ENCODE data around the gene LGALSL. TPM values are rescaled to one million over a fixed set of nuclear protein-coding genes. Genes with fewer than 3 reads are reported as not detected.

Gene LGALSL
- total and polyA plus RNA-seq, 2 donors (not counting 1 experiment from before 2014, with no cell fraction given): 0.40 to 1.8 TPM

DNA sequence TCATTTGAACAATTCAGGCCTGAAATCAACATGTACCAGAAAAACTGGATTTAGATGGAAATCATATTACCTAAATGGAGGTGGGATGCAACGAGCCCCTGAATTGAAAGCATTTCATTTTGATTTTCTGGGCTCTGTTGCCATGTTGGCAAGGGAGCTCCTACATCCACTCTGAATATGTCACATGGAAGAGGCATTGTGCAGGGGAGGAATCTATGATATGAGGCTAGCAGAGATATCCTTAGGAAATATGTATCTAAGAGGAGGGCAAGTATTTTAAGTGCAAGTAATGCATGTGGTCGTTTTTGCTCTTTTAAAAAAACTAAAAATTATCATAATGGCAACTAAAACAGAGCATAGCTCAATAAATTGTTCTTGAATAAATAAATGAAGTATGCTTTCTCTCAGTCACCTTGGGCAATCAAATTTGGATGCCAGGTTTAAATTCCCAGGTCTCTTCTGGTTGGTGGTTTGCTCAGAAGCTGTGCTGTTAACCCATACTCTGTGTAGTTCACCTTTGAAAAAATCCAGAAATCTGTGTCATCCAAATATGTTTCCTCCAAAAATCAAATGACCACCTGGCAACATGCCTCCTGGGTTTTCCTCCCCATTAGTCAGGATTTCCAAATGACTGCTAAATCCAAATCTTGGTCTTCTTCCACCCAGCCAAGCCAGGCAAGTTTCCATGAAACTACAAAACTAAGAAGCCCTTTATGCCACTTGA lies 6.5 kb upstream of the LGALSL start:
- Histone ChIP-seq H3K27ac (ENCODE audit: low read length in 2 of 2) (no peak overlapping the region), H3K36me3 (replicated peaks in 1 of 2; ENCODE audit: control extremely low read depth in 1 of 2, control insufficient read depth in 1 of 2, extremely low read depth in 1 of 2, insufficient read depth in 2 of 2, low read length in 1 of 2) (no peaks in the 10 kb centered on the region), H4K20me1 (ENCODE audit: control insufficient read depth, insufficient read depth, low read length, poor library complexity, severe bottlenecking) (no peaks in the 10 kb centered on the region), H2AFZ (ENCODE audit: insufficient read depth, low read depth, low read length, poor library complexity, severe bottlenecking) (no peak overlapping the region), H3K9me3 (ENCODE audit: control extremely low read depth in 1 of 3, control insufficient read depth in 2 of 3, insufficient read depth in 1 of 3, low read length in 2 of 3) (peaks cover 0 to 1% (median 0%) of the 10 kb centered on the region in 3 donors), H3K4me2 (replicated peaks; ENCODE audit: low read depth, low read length, poor library complexity, severe bottlenecking) (no peak overlapping the region), H3K27me3 (replicated peaks in 1 of 4; ENCODE audit: control extremely low read depth in 1 of 4, control insufficient read depth in 3 of 4, insufficient read depth in 4 of 4, low read length in 3 of 4) (peaks cover 0 to 4% (median 0%) of the 10 kb centered on the region in 4 experiments), H3K79me2 (ENCODE audit: control insufficient read depth, insufficient read depth, low read length) (no peaks in the 10 kb centered on the region), H3K4me1 (ENCODE audit: control insufficient read depth in 2 of 2, insufficient read depth in 2 of 2, low read length in 2 of 2) (no peaks in the 10 kb centered on the region), H3K4me3 (ENCODE audit: control extremely low read depth in 1 of 5, extremely low read depth in 1 of 5, insufficient read depth in 1 of 5, low read depth in 2 of 5, low read length in 4 of 5) (no peak overlapping the region), H3K9ac (ENCODE audit: low read length) (no peak overlapping the region)
- Mint-ChIP-seq H3K9me3 (ENCODE audit: insufficient read depth) (no peaks in the 10 kb centered on the region), H3K27me3 (peaks cover 13% of the 10 kb centered on the region), H3K27ac (no peak overlapping the region), H3K4me1 (no peaks in the 10 kb centered on the region), H3K4me3 (no peak overlapping the region)
- POLR2A ChIA-PET: no interaction called here
- no peak for TF ChIP-seq EZH2 (IDR thresholded peaks at IDR 0.05; ENCODE audit: borderline replicate concordance, insufficient read depth, low read depth, low read length, poor library complexity, severe bottlenecking)
- TF ChIP-seq, protein P1, sequence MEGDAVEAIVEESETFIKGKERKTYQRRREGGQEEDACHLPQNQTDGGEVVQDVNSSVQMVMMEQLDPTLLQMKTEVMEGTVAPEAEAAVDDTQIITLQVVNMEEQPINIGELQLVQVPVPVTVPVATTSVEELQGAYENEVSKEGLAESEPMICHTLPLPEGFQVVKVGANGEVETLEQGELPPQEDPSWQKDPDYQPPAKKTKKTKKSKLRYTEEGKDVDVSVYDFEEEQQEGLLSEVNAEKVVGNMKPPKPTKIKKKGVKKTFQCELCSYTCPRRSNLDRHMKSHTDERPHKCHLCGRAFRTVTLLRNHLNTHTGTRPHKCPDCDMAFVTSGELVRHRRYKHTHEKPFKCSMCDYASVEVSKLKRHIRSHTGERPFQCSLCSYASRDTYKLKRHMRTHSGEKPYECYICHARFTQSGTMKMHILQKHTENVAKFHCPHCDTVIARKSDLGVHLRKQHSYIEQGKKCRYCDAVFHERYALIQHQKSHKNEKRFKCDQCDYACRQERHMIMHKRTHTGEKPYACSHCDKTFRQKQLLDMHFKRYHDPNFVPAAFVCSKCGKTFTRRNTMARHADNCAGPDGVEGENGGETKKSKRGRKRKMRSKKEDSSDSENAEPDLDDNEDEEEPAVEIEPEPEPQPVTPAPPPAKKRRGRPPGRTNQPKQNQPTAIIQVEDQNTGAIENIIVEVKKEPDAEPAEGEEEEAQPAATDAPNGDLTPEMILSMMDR (IDR thresholded peaks at IDR 0.05): no peak
- CTCF ChIA-PET: interaction anchor here (2.3 kb wide), 1 partner anchor 41 kb away, joined by 7 read pairs; no protein-coding TSS in a partner anchor
- intact Hi-C loops (cut with micrococcal nuclease): no loop called here
- no CpG with 5 or more reads among the region's 2 CpGs for whole genome bisulfite sequencing (ENCODE audit: insufficient coverage)
- DNase-seq (no peak), ATAC-seq (ENCODE audit: low read depth) (no peak)

DNA sequence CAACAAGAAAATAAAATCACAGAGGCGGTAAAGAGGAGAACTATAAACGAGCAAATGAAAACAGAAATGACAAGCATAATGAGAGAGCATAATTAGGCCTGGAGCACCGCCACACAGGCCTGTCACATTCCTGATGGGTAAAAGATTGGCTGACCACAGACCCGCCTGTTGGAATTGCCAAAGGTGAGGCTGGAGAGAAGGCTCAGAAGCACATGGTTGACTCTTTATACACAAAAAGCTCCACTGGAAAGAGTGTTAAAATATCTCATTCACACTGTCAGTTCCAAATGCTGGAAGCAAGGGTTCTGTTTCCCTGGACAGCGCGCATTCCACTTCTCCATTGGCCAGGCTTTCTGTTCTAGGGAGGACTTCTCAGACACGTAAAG lies 5.9 kb upstream of the LGALSL start:
- no peaks in the 10 kb centered on the region for H4K20me1 ChIP-seq (ENCODE audit: control insufficient read depth, insufficient read depth, low read length, poor library complexity, severe bottlenecking)
- DNase-seq (no peak), ATAC-seq (ENCODE audit: low read depth) (no peak)
- TF ChIP-seq EZH2 (IDR thresholded peaks at IDR 0.05; ENCODE audit: borderline replicate concordance, insufficient read depth, low read depth, low read length, poor library complexity, severe bottlenecking): no peak
- TF ChIP-seq, protein P1 (IDR thresholded peaks at IDR 0.05): no peak
- intact Hi-C loops (cut with micrococcal nuclease): no loop called here
- H3K79me2 ChIP-seq (ENCODE audit: control insufficient read depth, insufficient read depth, low read length): no peaks in the 10 kb centered on the region
- ChIA-PET CTCF (interaction anchor here (2.3 kb wide), 1 partner anchor 40 kb away, joined by 7 read pairs; no protein-coding TSS in a partner anchor), POLR2A (no interaction called here)
- H3K4me1 ChIP-seq (ENCODE audit: control insufficient read depth in 2 of 2, insufficient read depth in 2 of 2, low read length in 2 of 2): no peaks in the 10 kb centered on the region
- Mint-ChIP-seq H3K9me3 (ENCODE audit: insufficient read depth) (no peaks in the 10 kb centered on the region), H3K27me3 (peaks cover 11% of the 10 kb centered on the region), H3K4me1 (no peaks in the 10 kb centered on the region), H3K27ac (no peak overlapping the region), H3K4me3 (no peak overlapping the region)
- peaks cover 0 to 4% (median 0%) of the 10 kb centered on the region in 4 experiments for H3K27me3 ChIP-seq (replicated peaks in 1 of 4; ENCODE audit: control extremely low read depth in 1 of 4, control insufficient read depth in 3 of 4, insufficient read depth in 4 of 4, low read length in 3 of 4)
- 98% methylated on average over 5 of the region's 7 CpGs for WGBS (ENCODE audit: insufficient coverage)
- no peaks in the 10 kb centered on the region for H3K36me3 ChIP-seq (replicated peaks in 1 of 2; ENCODE audit: control extremely low read depth in 1 of 2, control insufficient read depth in 1 of 2, extremely low read depth in 1 of 2, insufficient read depth in 2 of 2, low read length in 1 of 2)
- H3K4me2 ChIP-seq (replicated peaks; ENCODE audit: low read depth, low read length, poor library complexity, severe bottlenecking): no peak overlapping the region
- no peak overlapping the region for H3K4me3 ChIP-seq (ENCODE audit: control extremely low read depth in 1 of 5, extremely low read depth in 1 of 5, insufficient read depth in 1 of 5, low read depth in 2 of 5, low read length in 4 of 5)
- H2AFZ ChIP-seq (ENCODE audit: insufficient read depth, low read depth, low read length, poor library complexity, severe bottlenecking): no peak overlapping the region
- H3K9ac ChIP-seq (ENCODE audit: low read length): no peak overlapping the region
- H3K9me3 ChIP-seq (ENCODE audit: control extremely low read depth in 1 of 3, control insufficient read depth in 2 of 3, insufficient read depth in 1 of 3, low read length in 2 of 3): peaks cover 0 to 1% (median 0%) of the 10 kb centered on the region in 3 donors
- H3K27ac ChIP-seq (ENCODE audit: low read length in 2 of 2): no peak overlapping the region
